Stomach (tissue), 9 donors: ENCODE measurements around the gene IL22RA2. TPM values are rescaled to one million over a fixed set of nuclear protein-coding genes. Genes with fewer than 3 reads are reported as not detected.

Experiments
- DNase-seq, 2 donors: peaks; one replicate each; pipeline versions ENCODE4 v3.0.0 to v3.0.0-alpha.2; 2013 to 2019
- H3K27ac ChIP-seq, 5 donors: fragments of 200-600 bp in 4 of 5; sonication (generic) in 4 of 5; one replicate each; pipeline ENCODE4 v1.5.1; 2013 to 2019; ENCODE audit warnings: mild to moderate bottlenecking in 1 of 5, moderate library complexity in 1 of 5
- H3K27me3 ChIP-seq, 3 donors: fragments of 200-600 bp; sonication (generic); one replicate each; pipeline ENCODE4 v1.5.1; 2017 to 2019; ENCODE audit warnings: mixed run types in 1 of 3
- H3K36me3 ChIP-seq, 4 donors: fragments of 200-600 bp; sonication (generic); 1 replicate in 3 of 4; 2 replicates in 1 of 4; pipeline ENCODE4 v1.5.1; 2016 to 2019
- H3K4me1 ChIP-seq, 4 donors: fragments of 200-600 bp; sonication (generic); one replicate each; pipeline ENCODE4 v1.5.1; 2016 to 2019
- H3K4me3 ChIP-seq, 4 donors: fragments of 200-600 bp; sonication (generic) in 3 of 4; one replicate each; pipeline ENCODE4 v1.5.1; 2016 to 2019; ENCODE audit warnings: mild to moderate bottlenecking in 1 of 4
- H3K9me3 ChIP-seq, 4 donors: fragments of 200-600 bp; sonication (generic); one replicate each; pipeline ENCODE4 v1.5.1; 2016 to 2019
- EP300 ChIP-seq: sonication (generic); formaldehyde crosslinking; IDR thresholded peaks from one replicate; pipeline ENCODE4 v1.6.1; 2017; ENCODE audit warnings: antibody characterized with exemption
- POLR2A ChIP-seq, 4 donors: fragments of 450-650 bp; IDR thresholded peaks; one replicate each; pipeline ENCODE4 v1.6.1; 2016; ENCODE audit warnings: antibody characterized with exemption in 4 of 4, control low read depth in 2 of 4, mild to moderate bottlenecking in 1 of 4, moderate library complexity in 1 of 4
- POLR2AphosphoS5 ChIP-seq, 3 donors: sonication (generic); formaldehyde crosslinking; IDR thresholded peaks; one replicate each; pipeline ENCODE4 v1.6.1; 2016; ENCODE audit warnings: antibody characterized with exemption in 3 of 3
- WGBS, 5 donors: extraction: QIAGEN DNeasy Blood & Tissue Kit in 3 of 5; methylation state at CpG; one replicate each; pipeline versions ENCODE4 v1.1.5 to v1.1.7; 2013 to 2018; 5-methylcytosine and 5-hydroxymethylcytosine counted together
- intact Hi-C: fragments of 100-400 bp; cut with DNase I; formaldehyde crosslinking; loops from one replicate; pipeline ENCODE4 v1.15.1; 2023; ENCODE audit warnings: low total_unique reads
- polyA plus RNA-seq, 3 donors: library from polyadenylated mRNA; stranded (reverse); fragments of 200-250 nt; gene quantifications; one replicate each; pipeline ENCODE4 v1.2.3, GENCODE V29; 2013
- total RNA-seq, 5 donors: library from RNA; depleted of rRNA; stranded (reverse); fragments of >200 nt; gene quantifications; one replicate each; pipeline versions ENCODE4 v1.1.0 to v1.2.3, GENCODE V29; 2014 to 2016
- TF ChIP-seq, protein P1 (sequence below), 7 experiments: fragments of 450-650 bp in 4 of 7; fragments of 200-600 bp in 3 of 7; sonication (generic) in 3 of 7; IDR thresholded peaks; one replicate each; pipeline ENCODE4 v1.5.1; 2016 to 2019; ENCODE audit warnings: antibody characterized with exemption in 7 of 7, control low read depth in 2 of 7, mild to moderate bottlenecking in 1 of 7
- donor health status: healthy with polysubstance abuse.
- donor health status: Bipolar disorder and iron deficiency.
- donor health status: healthy.

Gene IL22RA2
- total and polyA plus RNA-seq, 8 donors = 0.05 TPM; not detected in 7

DNA sequence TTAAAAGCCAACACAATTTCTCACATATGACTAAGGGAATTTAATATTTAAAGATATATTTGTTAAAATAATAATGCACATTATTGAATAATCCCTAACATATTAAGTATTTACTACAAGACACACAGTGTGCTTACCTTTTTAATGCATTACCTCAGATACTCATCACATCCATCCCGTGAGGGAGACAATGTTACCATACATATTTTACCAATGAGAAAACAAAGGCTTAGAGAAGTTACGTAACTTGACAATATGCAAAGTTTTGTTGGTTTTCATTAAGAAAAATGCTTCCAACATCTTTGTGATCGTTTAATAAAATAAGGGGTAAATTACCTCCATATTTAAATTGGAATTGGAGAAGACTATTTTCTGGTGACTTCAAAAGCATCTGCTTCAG lies 41.5 kb upstream of the IL22RA2 start:
- intact Hi-C loops = no loop called here
- Histone ChIP-seq H3K4me3 (peak overlapping the region in 1 of 4 donors; percentile 61), H3K4me1 (peaks cover 66 to 87% (median 78%) of the 10 kb centered on the region in 4 donors), H3K27me3 (no peaks in the 10 kb centered on the region), H3K27ac (peak overlapping the region in 2 of 5 donors; percentile 4 to 99), H3K9me3 (no peaks in the 10 kb centered on the region), H3K36me3 (peaks cover 0 to 1% (median 0%) of the 10 kb centered on the region in 4 donors)
- TF ChIP-seq POLR2A (IDR thresholded peaks at IDR 0.05) = no peak
- no peak for DNase-seq
- WGBS, 5 donors = 82 to 91% (median 89%) methylated on average over 3 of the region's 3 CpGs

DNA sequence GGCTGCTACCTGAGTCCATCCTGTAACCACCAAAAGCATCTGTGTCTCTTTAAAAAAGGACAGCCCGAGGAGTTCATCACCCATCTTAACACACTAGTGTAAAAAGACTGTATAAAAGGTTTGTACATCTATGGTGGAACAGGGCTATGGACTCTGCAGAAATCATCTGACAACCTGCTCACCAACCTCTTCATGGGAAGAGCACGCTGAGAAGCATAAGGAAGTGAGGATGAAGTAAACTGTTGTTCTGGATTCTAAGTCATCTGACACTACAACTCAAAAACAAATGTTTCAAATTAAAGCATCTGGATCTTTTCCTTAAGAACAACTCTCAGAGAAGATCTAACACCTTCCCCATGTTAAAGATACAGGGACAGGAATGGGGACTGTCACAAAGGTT lies 40.4 kb upstream of the IL22RA2 start:
- Histone ChIP-seq H3K36me3 (peaks cover 0 to 9% (median 2%) of the 10 kb centered on the region in 4 donors), H3K27ac (peak overlapping the region; percentile 4 to 99 (median 36)), H3K27me3 (no peaks in the 10 kb centered on the region), H3K4me3 (peak overlapping the region in 2 of 4 donors; percentile 7 to 15), H3K4me1 (peaks cover 65 to 88% (median 78%) of the 10 kb centered on the region in 4 donors), H3K9me3 (no peaks in the 10 kb centered on the region)
- WGBS, 5 donors = 63 to 77% (median 68%) methylated on average over 2 of the region's 2 CpGs
- no peak for DNase-seq
- intact Hi-C loops = no loop called here
- TF ChIP-seq POLR2AphosphoS5 (IDR thresholded peaks at IDR 0.05) (no peak), POLR2A (IDR thresholded peaks at IDR 0.05) (no peak), EP300 (no peak)
- TF ChIP-seq, protein P1, sequence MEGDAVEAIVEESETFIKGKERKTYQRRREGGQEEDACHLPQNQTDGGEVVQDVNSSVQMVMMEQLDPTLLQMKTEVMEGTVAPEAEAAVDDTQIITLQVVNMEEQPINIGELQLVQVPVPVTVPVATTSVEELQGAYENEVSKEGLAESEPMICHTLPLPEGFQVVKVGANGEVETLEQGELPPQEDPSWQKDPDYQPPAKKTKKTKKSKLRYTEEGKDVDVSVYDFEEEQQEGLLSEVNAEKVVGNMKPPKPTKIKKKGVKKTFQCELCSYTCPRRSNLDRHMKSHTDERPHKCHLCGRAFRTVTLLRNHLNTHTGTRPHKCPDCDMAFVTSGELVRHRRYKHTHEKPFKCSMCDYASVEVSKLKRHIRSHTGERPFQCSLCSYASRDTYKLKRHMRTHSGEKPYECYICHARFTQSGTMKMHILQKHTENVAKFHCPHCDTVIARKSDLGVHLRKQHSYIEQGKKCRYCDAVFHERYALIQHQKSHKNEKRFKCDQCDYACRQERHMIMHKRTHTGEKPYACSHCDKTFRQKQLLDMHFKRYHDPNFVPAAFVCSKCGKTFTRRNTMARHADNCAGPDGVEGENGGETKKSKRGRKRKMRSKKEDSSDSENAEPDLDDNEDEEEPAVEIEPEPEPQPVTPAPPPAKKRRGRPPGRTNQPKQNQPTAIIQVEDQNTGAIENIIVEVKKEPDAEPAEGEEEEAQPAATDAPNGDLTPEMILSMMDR (IDR thresholded peaks at IDR 0.05) = no peak

DNA sequence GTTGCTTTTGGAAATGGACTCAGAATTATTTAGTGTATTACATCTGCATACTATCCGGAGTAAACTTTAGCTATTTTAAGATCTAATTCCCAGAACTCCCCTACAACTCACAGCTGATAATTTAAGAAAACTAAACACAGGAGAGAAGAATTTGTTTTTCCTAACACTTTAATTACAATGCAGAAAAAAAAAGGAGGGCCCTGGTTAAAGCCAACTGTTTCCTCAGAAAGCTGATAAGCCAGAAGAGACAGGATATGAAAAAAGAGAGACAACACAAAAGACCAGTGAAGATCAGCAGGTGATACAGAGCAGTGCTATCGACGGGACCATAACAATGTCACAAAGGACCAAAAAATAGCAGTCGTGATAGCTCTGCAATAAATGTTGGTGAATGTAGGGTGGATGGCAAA lies 39.9 kb upstream of the IL22RA2 start:
- no peak for DNase-seq
- WGBS, 5 donors = 19 to 39% (median 26%) methylated on average over 4 of the region's 4 CpGs
- peaks cover 65 to 88% (median 78%) of the 10 kb centered on the region in 4 donors for H3K4me1 ChIP-seq
- peaks cover under 1 to 14% (median 6%) of the 10 kb centered on the region in 4 donors for H3K36me3 ChIP-seq
- peak overlapping the region in 4 of 5 donors; percentile 22 to 99 (median 42) for H3K27ac ChIP-seq
- intact Hi-C loops = no loop called here
- no peaks in the 10 kb centered on the region for H3K27me3 ChIP-seq
- TF ChIP-seq POLR2AphosphoS5 (IDR thresholded peaks at IDR 0.05) (no peak), POLR2A (IDR thresholded peaks at IDR 0.05) (no peak), EP300 (no peak)
- TF ChIP-seq, protein P1 (IDR thresholded peaks at IDR 0.05) = no peak
- peak overlapping the region in 2 of 4 donors; percentile 7 to 15 for H3K4me3 ChIP-seq
- no peaks in the 10 kb centered on the region for H3K9me3 ChIP-seq

DNA sequence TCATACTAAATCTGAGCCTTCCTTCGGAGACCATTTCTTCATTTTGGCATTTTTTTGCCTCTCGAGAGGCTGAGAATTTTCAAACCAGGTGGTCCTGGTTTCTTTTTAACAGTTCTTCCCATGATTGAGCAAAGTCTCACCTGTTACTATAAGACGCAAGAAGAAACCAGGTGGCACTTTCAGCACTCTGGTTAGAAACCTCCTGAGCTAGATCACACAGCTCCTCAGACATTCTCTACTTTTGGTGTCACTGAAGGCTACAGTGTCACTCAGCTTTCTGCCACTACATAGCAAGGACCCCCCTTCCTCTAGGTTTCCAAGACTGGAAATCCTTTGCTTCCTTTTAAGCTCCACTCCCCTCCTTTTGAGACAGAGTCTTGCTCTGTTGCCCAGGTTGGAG lies 38.5 kb upstream of the IL22RA2 start:
- Histone ChIP-seq H3K4me1 (peaks cover 58 to 88% (median 73%) of the 10 kb centered on the region in 4 donors), H3K36me3 (peaks cover 2 to 24% (median 11%) of the 10 kb centered on the region in 4 donors), H3K9me3 (no peaks in the 10 kb centered on the region), H3K27ac (peak overlapping the region in 1 of 5 donors; percentile 38), H3K27me3 (no peaks in the 10 kb centered on the region), H3K4me3 (no peak overlapping the region)
- no peak for DNase-seq
- 95 to 99% (median 96%) methylated on average over 3 of the region's 3 CpGs for WGBS, 5 donors
- TF ChIP-seq EP300 (no peak), POLR2AphosphoS5 (IDR thresholded peaks at IDR 0.05) (no peak), POLR2A (IDR thresholded peaks at IDR 0.05) (no peak)
- TF ChIP-seq, protein P1 (IDR thresholded peaks at IDR 0.05) = no peak
- intact Hi-C loops = no loop called here

DNA sequence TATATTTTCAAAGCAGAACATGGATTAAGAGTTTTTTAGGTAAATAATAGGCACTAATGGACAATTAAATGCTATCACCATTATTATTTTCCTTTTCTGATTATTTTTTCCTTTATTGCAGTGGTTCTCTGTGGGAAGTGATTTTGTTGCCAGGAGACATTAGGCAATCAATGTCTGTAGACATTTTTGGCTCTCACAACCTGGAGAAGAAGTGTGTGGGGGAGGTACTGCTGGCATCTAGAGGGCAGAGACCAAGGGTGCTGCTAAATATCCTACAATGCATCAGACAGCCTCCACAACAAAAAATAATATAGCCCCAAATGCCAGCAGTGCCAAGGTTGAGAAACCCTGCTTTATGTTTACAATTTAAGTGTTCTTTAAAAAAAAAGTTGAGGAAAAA lies 37.5 kb upstream of the IL22RA2 start:
- Histone ChIP-seq H3K36me3 (peaks cover 2 to 31% (median 15%) of the 10 kb centered on the region in 4 donors), H3K4me3 (no peak overlapping the region), H3K27me3 (no peaks in the 10 kb centered on the region), H3K9me3 (no peaks in the 10 kb centered on the region), H3K27ac (no peak overlapping the region), H3K4me1 (peaks cover 52 to 89% (median 69%) of the 10 kb centered on the region in 4 donors)
- intact Hi-C loops = no loop called here
- TF ChIP-seq, protein P1 (IDR thresholded peaks at IDR 0.05) = no peak
- no peak for TF ChIP-seq EP300
- TF ChIP-seq POLR2AphosphoS5 (IDR thresholded peaks at IDR 0.05) = no peak
- TF ChIP-seq POLR2A (IDR thresholded peaks at IDR 0.05) = no peak
- no peak for DNase-seq
